GM18858 (cell line): ENCODE data around the gene KCNC2.

Source experiments
- ATAC-seq: cut with Tn5 transposase; IDR thresholded peaks from one replicate; pipeline ENCODE4 v1.9.1; 2021; ENCODE audit not compliant: unreplicated experiment

KCNC2 gene

GRCh38 chr12:75065482-75065881 is 144.2 kb downstream of the KCNC2 start:
- ATAC-seq: no peak

DNA sequence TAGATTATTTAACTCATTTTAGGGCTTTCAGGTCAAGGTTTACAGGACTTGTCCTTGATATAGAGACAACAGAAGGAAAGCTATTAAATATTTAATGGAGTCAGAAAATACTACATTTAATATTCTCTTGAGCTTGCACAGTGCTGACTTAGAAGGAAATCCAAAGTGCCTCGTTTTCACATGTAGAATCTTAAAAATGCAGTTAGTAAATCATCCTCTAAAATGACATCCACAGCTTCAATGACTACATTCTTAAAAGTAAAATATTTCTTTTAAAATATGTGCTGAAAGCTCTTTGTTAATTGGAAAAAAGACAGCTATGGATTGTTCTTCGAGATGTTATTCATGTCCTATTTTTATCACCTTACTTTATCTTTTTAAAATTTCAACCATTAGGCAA is 146.9 kb downstream of the KCNC2 start:
- ATAC-seq: no peak

DNA sequence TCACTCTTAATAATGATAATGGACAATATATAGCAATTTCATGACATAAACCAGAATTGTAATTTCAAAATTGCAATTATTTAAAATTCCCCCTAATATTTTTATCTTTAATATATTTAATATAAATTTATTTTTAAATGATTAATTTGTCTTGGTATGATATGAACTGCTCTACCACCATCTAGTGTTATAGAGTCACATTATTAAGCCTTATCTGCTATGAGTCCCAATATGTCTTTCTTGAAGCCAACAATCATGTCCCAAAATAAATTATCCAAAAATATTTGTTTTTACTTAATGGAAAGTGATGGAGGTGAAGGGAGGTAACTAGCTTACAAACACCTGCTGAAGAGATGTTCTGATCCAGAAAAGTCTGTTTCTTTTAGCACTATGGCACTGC is 151.4 kb downstream of the KCNC2 start:
- no peak for ATAC-seq

DNA sequence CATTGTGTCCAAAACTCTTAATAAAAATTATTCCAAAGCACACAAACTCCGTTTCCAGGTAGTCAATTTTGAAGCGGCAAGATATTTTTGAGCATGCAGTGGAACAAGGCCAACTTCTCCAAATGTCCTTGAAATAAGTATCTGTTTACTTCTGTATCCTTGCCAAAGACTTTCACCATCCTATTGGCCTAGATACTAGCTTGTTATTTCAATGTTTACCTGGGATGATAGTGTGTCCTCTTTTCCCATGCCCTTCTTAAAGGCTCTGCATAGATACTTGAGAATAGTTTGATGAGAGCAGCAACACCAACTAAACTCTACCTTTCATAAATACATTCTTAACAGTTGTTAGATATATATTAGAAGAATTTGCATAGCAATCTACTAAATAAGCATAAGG is 160.9 kb downstream of the KCNC2 start:
- no peak for ATAC-seq

- ATAC-seq: no peak
Observed at GRCh38 chr12:75047885-75048525, 161.6 kb downstream of the KCNC2 start.

DNA sequence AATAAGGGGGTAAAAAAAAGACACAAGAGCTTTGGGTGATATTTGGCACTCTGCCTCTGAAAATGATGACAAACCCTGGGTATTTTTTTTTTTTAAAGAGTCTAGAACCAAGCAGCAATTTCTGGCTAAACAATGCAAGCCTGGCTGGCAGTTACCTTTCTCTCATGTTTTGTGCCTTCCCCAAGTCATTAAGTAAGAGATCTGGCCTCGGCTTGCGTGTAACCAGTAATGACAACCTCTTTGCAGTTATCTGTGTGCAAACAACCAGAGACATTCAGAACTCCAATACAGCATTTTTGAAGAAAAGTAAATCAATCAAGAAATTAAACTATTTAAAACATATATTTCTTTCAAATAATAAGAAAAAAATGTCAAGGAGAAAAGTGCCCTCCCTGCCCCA is 167.5 kb downstream of the KCNC2 start:
- no peak for ATAC-seq

- no peak for ATAC-seq
Observed at GRCh38 chr12:75041472-75041871, 168.2 kb downstream of the KCNC2 start.

DNA sequence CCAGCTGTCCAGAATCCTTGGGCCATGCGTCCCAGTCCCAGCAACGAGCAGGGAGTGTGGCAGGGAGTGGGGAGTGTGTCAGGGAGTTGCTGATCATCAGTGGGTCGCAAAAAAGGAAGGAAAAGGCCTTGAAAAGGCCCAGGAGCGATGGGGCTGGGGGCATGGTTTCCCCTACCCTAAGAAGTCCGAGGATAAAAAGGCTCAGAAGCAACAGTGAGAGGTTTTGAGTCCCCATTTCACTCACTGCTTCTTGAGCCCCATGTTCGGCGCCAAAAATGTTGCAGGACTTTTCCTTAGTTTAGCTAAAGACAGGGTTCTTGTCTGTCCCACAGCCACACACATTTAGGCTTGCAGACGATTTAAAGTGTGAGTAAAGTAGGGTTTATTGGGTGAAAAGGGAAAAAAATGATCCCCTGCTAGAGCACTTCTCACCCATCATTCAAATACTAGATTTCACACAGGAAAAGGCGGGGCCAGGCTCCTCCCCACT is 189.5 kb downstream of the KCNC2 start:
- ATAC-seq: no peak

- ATAC-seq: no peak
Observed at GRCh38 chr12:75011120-75011519, 198.5 kb downstream of the KCNC2 start.

DNA sequence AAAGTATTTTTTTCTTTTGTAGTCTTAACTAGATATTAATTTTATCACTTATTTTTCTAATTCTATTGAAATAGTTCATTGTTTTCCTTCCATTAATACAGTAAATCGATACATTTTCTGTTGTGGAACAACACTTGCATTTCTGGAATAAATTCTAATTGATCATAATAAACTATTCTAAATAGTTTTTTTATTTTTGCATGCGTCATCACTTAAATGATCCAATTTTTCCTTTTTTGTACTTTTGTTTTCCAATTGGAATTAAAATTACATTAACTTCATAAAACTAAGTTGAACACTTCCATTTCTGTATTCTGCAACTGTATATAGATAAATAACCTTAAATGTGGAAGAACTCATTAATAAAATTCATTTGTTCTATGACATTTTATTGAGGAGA is 202.5 kb downstream of the KCNC2 start:
- no peak for ATAC-seq

- no peak for ATAC-seq
Observed at GRCh38 chr12:75000120-75000519, 209.5 kb downstream of the KCNC2 start.

DNA sequence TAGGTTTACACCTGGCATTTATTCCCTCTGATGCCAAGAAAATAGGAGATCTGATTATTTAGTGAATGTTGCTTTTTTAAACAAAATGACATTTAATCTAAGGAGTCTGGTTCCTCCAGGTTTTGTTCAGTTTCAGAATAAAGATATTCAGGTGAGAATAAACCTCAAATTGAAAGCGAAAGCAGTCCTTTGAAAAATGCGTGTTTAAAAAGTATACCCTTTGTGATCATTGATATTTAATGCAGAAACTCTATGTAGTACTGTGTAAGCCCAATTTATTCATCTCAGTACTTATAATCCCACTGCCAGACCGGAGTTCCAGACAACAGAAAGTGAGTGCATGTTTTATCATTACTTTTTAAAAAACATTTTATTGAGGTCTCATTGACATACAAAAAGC is 210.2 kb downstream of the KCNC2 start:
- ATAC-seq: no peak
